Neural progenitor cell (in vitro differentiated cells): ENCODE results near the gene SLC15A3.

ENCODE experiments used
- EZH2 ChIP-seq: fragments of 200-600 bp; sonication (generic); IDR thresholded peaks from 2 replicates; pipeline ENCODE4 v1.6.1; 2017; ENCODE audit warnings: antibody characterized with exemption, mild to moderate bottlenecking, moderate library complexity
- EZH2phosphoT487 ChIP-seq: fragments of 200-600 bp; sonication (generic); IDR thresholded peaks from 2 replicates; pipeline ENCODE4 v1.6.1; 2017; ENCODE audit warnings: antibody characterized with exemption
- TF ChIP-seq, protein P1 (sequence below): fragments of 200-600 bp; sonication (generic); IDR thresholded peaks from 2 replicates; pipeline ENCODE4 v1.5.1; 2017; ENCODE audit warnings: antibody characterized with exemption, mild to moderate bottlenecking

DNA sequence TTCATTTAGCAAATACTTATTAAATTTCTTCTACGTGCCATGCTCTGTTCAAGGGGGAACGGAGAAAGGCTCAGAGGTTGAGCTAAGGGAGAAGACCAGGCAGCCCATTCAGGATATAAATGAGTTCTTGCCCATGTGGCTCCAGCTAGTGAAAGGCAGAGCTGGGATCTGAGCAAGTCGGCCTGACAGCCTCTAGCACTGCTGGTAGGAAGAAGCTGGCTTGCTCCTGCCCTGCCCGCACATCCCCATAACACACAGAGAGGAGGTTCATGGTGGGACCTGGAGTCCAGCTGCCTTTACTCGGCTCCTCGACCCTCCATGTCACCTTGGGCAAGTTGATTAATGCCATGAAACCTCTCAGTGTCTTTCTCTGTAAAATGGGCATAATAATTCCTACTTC lies 2.0 kb downstream of the SLC15A3 start:
- TF ChIP-seq EZH2phosphoT487: no peak
- TF ChIP-seq, protein P1, sequence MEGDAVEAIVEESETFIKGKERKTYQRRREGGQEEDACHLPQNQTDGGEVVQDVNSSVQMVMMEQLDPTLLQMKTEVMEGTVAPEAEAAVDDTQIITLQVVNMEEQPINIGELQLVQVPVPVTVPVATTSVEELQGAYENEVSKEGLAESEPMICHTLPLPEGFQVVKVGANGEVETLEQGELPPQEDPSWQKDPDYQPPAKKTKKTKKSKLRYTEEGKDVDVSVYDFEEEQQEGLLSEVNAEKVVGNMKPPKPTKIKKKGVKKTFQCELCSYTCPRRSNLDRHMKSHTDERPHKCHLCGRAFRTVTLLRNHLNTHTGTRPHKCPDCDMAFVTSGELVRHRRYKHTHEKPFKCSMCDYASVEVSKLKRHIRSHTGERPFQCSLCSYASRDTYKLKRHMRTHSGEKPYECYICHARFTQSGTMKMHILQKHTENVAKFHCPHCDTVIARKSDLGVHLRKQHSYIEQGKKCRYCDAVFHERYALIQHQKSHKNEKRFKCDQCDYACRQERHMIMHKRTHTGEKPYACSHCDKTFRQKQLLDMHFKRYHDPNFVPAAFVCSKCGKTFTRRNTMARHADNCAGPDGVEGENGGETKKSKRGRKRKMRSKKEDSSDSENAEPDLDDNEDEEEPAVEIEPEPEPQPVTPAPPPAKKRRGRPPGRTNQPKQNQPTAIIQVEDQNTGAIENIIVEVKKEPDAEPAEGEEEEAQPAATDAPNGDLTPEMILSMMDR: no peak
- TF ChIP-seq EZH2: no peak
